Activated T-helper 2 cell treated with anti-CD3 and anti-CD28 coated beads, Interferon-gamma antibody, Interleukin-2, Interleukin-4, amounts not matched to agents 10 μg/mL and 5 μg/mL and 100 μg/mL, durations not matched to agents 14 hours and 24 hours and 36 hours (primary cell): Measurements from ENCODE around the gene EHBP1L1. TPM values are rescaled to one million over a fixed set of nuclear protein-coding genes. Genes with fewer than 3 reads are reported as not detected.

Experiments used
- DNase-seq: peaks from one replicate; pipeline ENCODE4 v3.0.0; 2021; ENCODE audit warnings: low spot score
- H3K27ac Mint-ChIP-seq: one replicate; pipeline ENCODE4 v1.8.0; 2021; ENCODE audit warnings: mixed read lengths
- H3K27me3 Mint-ChIP-seq: one replicate; pipeline ENCODE4 v1.8.0; 2021; ENCODE audit warnings: low read depth, mixed read lengths
- H3K36me3 Mint-ChIP-seq: one replicate; pipeline ENCODE4 v1.8.0; 2021; ENCODE audit warnings: low read depth, mixed read lengths
- H3K4me1 Mint-ChIP-seq: one replicate; pipeline ENCODE4 v1.8.0; 2021; ENCODE audit warnings: low read depth, mixed read lengths
- H3K4me3 Mint-ChIP-seq: one replicate; pipeline ENCODE4 v1.8.0; 2021; ENCODE audit warnings: low read depth, mild to moderate bottlenecking, moderate library complexity, mixed read lengths
- H3K9me3 Mint-ChIP-seq: one replicate; pipeline ENCODE4 v1.8.0; 2021; ENCODE audit warnings: mixed read lengths
- intact Hi-C: fragments of 100-400 bp; cut with micrococcal nuclease; formaldehyde crosslinking; loops from one replicate; pipeline ENCODE4 v1.15.1; 2023
- total RNA-seq: library from RNA; stranded (reverse); gene quantifications from 2 replicates; pipeline ENCODE4 v1.2.3, GENCODE V29; 2022

Gene EHBP1L1
- total RNA-seq = 163 and 168 TPM in 2 replicates

- intact Hi-C loops = loop anchor here (1.0 to 10.0 kb wide), 5 partner anchors 29 to 461 kb away; partner anchors contain the start of genes CFL1, PCNX3, TM7SF2 and ZNHIT2
- Mint-ChIP-seq H3K9me3 (no peaks in the 10 kb centered on the region), H3K36me3 (peaks cover 52% of the 10 kb centered on the region), H3K27ac (peak within 1 kb of the TSS; percentile 95), H3K4me1 (peaks cover 46% of the 10 kb centered on the region), H3K27me3 (no peaks in the 10 kb centered on the region), H3K4me3 (peak within 1 kb of the TSS; percentile 91)
- DNase-seq = peak; percentile 76
Measured at GRCh38 chr11:65575568-65576231, at the start of gene EHBP1L1. EHBP1L1 (plus strand) TSS chr11:65576053; CDS start chr11:65576303, 250 bp downstream.

DNA sequence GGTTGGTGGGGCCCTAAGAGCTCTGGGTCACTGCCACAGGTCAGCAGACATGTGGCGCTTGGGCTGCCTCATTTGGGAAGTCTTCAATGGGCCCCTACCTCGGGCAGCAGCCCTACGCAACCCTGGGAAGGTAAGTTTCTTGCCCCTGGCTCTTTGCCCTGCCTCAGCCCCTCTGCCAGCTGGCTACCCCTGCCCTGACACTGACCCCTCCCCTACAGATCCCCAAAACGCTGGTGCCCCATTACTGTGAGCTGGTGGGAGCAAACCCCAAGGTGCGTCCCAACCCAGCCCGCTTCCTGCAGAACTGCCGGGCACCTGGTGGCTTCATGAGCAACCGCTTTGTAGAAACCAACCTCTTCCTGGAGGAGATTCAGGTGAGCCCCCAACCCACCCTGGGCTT lies 49.1 kb upstream of the EHBP1L1 start:
- H3K27ac Mint-ChIP-seq = no peak overlapping the region
- H3K9me3 Mint-ChIP-seq = no peaks in the 10 kb centered on the region
- H3K4me1 Mint-ChIP-seq = peaks cover 39% of the 10 kb centered on the region
- intact Hi-C loops = no loop called here
- H3K4me3 Mint-ChIP-seq = peak overlapping the region; percentile 68
- H3K36me3 Mint-ChIP-seq = peaks cover 37% of the 10 kb centered on the region
- no peak for DNase-seq
- no peaks in the 10 kb centered on the region for H3K27me3 Mint-ChIP-seq

GRCh38 chr11:65528819-65529350 lies 47.0 kb upstream of the EHBP1L1 start:
- Mint-ChIP-seq H3K4me1 (peaks cover 19% of the 10 kb centered on the region), H3K36me3 (peaks cover 45% of the 10 kb centered on the region), H3K27ac (no peak overlapping the region)

GRCh38 chr11:65529475-65530156 lies 46.2 kb upstream of the EHBP1L1 start:
- Mint-ChIP-seq H3K27me3 (no peaks in the 10 kb centered on the region), H3K4me1 (peaks cover 13% of the 10 kb centered on the region), H3K27ac (no peak overlapping the region), H3K9me3 (no peaks in the 10 kb centered on the region), H3K4me3 (no peak overlapping the region), H3K36me3 (peaks cover 47% of the 10 kb centered on the region)
- intact Hi-C loops = no loop called here
- no peak for DNase-seq

More at GRCh38 chr11:65528819-65529350, 47.0 kb upstream of the EHBP1L1 start:
- Mint-ChIP-seq H3K4me3 (no peak overlapping the region), H3K9me3 (no peaks in the 10 kb centered on the region), H3K27me3 (no peaks in the 10 kb centered on the region)
- intact Hi-C loops = no loop called here
- DNase-seq = no peak

DNA sequence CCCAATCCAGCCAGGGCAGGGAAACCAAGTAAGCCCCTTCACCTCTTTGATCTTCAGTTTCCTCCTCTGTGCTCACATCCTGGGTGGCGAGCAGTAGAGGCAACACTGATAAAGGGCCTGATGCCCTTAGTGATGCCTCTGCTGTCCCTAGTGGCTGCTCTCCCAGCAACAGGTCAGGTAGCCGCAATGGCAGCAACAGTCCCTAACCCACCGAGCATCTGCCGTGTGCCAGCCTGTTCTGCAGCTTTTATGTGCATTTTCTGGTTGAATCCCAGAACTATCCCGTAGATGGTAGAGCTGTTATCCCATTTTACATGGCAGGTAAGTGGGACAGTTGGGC lies 45.7 kb upstream of the EHBP1L1 start:
- Mint-ChIP-seq H3K4me3 (no peak overlapping the region), H3K4me1 (peaks cover 12% of the 10 kb centered on the region), H3K9me3 (no peaks in the 10 kb centered on the region), H3K27me3 (no peaks in the 10 kb centered on the region), H3K27ac (no peak overlapping the region), H3K36me3 (peaks cover 49% of the 10 kb centered on the region)
- intact Hi-C loops = no loop called here
- DNase-seq = no peak

- intact Hi-C loops = no loop called here
- peaks cover 6% of the 10 kb centered on the region for H3K4me1 Mint-ChIP-seq
- no peak overlapping the region for H3K4me3 Mint-ChIP-seq
- no peak overlapping the region for H3K27ac Mint-ChIP-seq
- DNase-seq = no peak
- H3K36me3 Mint-ChIP-seq = peaks cover 51% of the 10 kb centered on the region
- no peaks in the 10 kb centered on the region for H3K27me3 Mint-ChIP-seq
- H3K9me3 Mint-ChIP-seq = no peaks in the 10 kb centered on the region
Measured at GRCh38 chr11:65532388-65533064, 43.3 kb upstream of the EHBP1L1 start.

GRCh38 chr11:65535102-65535501 lies 40.8 kb upstream of the EHBP1L1 start:
- no peak for DNase-seq
- no peaks in the 10 kb centered on the region for H3K27me3 Mint-ChIP-seq

DNA sequence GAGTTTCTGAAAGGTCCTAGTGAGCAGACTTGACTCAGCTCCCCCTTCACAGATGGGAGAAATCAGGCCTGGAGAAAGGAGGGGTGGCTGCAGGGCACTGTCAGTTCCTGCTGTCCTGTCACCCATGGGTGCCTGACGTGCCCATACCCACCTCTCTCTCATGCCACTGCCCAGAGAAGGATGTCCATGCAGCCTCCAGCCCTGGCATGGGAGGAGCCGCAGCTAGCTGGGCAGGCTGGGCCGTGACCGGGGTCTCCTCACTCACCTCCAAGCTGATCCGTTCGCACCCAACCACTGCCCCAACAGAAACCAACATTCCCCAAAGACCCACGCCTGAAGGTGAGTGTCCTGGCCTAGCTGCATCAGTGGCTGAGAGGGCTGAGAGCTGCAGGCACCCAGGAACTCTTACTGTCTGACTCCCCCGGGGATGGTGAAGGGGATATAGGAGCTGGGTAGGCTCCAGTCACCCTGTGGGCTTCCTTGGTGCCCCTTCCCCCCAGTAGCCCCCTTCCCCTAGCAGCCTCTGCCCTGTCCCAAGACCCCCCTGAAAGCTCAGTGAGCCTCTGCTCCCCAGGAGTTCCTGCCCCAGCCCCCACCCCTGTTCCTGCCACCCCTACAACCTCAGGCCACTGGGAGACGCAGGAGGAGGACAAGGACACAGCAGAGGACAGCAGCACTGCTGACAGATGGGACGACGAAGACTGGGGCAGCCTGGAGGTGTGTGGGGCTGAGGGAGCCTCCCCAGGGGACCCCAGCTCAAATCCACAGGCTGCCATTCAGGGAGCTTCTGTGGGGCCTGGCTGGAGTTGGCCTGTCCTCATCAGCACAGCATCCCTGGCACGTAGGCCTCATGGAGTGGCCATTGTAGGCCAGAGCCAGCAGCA lies 39.2 kb upstream of the EHBP1L1 start:
- Mint-ChIP-seq H3K36me3 (peaks cover 38% of the 10 kb centered on the region), H3K9me3 (no peaks in the 10 kb centered on the region), H3K27me3 (no peaks in the 10 kb centered on the region), H3K4me3 (no peak overlapping the region), H3K27ac (no peak overlapping the region), H3K4me1 (peaks cover 3% of the 10 kb centered on the region)
- no peak for DNase-seq
- intact Hi-C loops = no loop called here

More at GRCh38 chr11:65535102-65535501, 40.8 kb upstream of the EHBP1L1 start:
- Mint-ChIP-seq H3K36me3 (peaks cover 50% of the 10 kb centered on the region), H3K4me1 (peaks cover 1% of the 10 kb centered on the region), H3K27ac (no peak overlapping the region), H3K4me3 (no peak overlapping the region), H3K9me3 (no peaks in the 10 kb centered on the region)
- intact Hi-C loops = no loop called here

DNA sequence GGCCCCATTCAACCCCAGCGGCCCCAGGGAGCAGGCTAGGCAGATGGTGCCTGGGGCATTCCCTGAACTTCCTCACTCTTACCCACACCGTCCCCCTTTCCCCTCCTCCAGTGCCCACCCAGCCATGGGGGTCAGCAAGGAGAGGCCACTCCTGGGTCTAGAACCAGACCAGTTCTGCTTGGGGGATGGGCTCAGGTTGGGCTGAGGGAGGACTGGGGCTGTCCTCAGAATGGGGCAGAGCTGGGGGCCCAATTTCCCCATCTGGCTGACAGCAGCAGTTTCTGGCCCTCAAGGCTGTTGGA lies 38.6 kb upstream of the EHBP1L1 start:
- H3K36me3 Mint-ChIP-seq = peaks cover 39% of the 10 kb centered on the region
- intact Hi-C loops = no loop called here

DNA sequence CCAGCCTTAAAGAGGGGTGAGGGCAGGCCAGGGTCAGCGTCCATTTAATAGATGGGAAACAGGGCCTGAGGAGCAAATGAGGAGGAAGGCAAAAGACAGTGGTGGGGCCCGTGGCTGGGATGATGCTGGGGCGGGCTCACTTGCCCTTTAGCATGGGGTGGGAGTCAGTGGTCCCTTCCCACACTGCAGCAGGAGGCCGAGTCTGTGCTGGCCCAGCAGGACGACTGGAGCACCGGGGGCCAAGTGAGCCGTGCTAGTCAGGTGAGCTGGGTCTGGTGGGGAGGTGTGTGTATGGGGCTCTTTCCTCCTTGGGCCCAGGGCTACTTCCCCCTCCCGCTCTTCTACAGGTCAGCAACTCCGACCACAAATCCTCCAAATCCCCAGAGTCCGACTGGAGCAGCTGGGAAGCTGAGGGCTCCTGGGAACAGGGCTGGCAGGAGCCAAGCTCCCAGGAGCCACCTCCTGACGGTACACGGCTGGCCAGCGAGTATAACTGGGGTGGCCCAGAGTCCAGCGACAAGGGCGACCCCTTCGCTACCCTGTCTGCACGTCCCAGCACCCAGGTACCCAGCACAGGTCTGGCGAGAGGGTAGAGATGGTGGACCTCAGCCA lies 38.1 kb upstream of the EHBP1L1 start:
- no peak overlapping the region for H3K27ac Mint-ChIP-seq

More for the DNA sequence above, 38.6 kb upstream of the EHBP1L1 start:
- peaks cover 5% of the 10 kb centered on the region for H3K4me1 Mint-ChIP-seq
- DNase-seq = no peak
- H3K4me3 Mint-ChIP-seq = no peak overlapping the region
- H3K27ac Mint-ChIP-seq = no peak overlapping the region
- H3K27me3 Mint-ChIP-seq = no peaks in the 10 kb centered on the region
- no peaks in the 10 kb centered on the region for H3K9me3 Mint-ChIP-seq

GRCh38 chr11:65538232-65538914 lies 37.5 kb upstream of the EHBP1L1 start:
- Mint-ChIP-seq H3K9me3 (no peaks in the 10 kb centered on the region), H3K4me1 (peaks cover 5% of the 10 kb centered on the region), H3K27me3 (no peaks in the 10 kb centered on the region), H3K27ac (no peak overlapping the region), H3K36me3 (peaks cover 37% of the 10 kb centered on the region), H3K4me3 (no peak overlapping the region)
- intact Hi-C loops = no loop called here
- no peak for DNase-seq

More for the DNA sequence above, 38.1 kb upstream of the EHBP1L1 start:
- Mint-ChIP-seq H3K4me1 (peaks cover 5% of the 10 kb centered on the region), H3K36me3 (peaks cover 38% of the 10 kb centered on the region), H3K9me3 (no peaks in the 10 kb centered on the region), H3K27me3 (no peaks in the 10 kb centered on the region), H3K4me3 (no peak overlapping the region)
- intact Hi-C loops = no loop called here
- no peak for DNase-seq
